Transverse colon (tissue), 4 donors: ENCODE data around the gene PARS2. TPM values are rescaled to one million over a fixed set of nuclear protein-coding genes. Genes with fewer than 3 reads are reported as not detected.

Experiments
- DNase-seq: peaks from one replicate; pipeline ENCODE4 v3.0.0-alpha.2; 2019
- H3K27ac ChIP-seq, 4 donors: fragments of 200-600 bp; sonication (generic); 2 replicates each; pipeline ENCODE4 v1.5.1; 2016 to 2018; ENCODE audit warnings: inconsistent platforms in 4 of 4
- H3K27me3 ChIP-seq: fragments of 200-600 bp; sonication (generic); 2 replicates; pipeline ENCODE4 v1.5.1; 2017; ENCODE audit warnings: inconsistent platforms
- H3K36me3 ChIP-seq, 4 donors: fragments of 200-600 bp; sonication (generic); 2 replicates each; pipeline ENCODE4 v1.5.1; 2017 to 2019; ENCODE audit warnings: inconsistent platforms in 4 of 4
- H3K4me1 ChIP-seq, 4 donors: fragments of 200-600 bp; sonication (generic); 2 replicates each; pipeline ENCODE4 v1.5.1; 2017 to 2020; ENCODE audit warnings: inconsistent platforms in 4 of 4
- H3K4me3 ChIP-seq, 4 donors: fragments of 200-600 bp; sonication (generic); 1 replicate in 1 of 4; 2 replicates in 3 of 4; pipeline versions ENCODE4 v1.5.1 to v1.6.1; 2017 to 2019; ENCODE audit warnings: inconsistent platforms in 4 of 4
- H3K9me3 ChIP-seq, 2 donors: fragments of 200-600 bp; sonication (generic); 2 replicates each; pipeline ENCODE4 v1.5.1; 2017 to 2019; ENCODE audit warnings: inconsistent platforms in 2 of 2
- EP300 ChIP-seq: sonication (generic); formaldehyde crosslinking; IDR thresholded peaks from one replicate; pipeline ENCODE4 v1.6.1; 2017; ENCODE audit warnings: antibody characterized with exemption, low read depth
- POLR2A ChIP-seq: fragments of 450-650 bp; IDR thresholded peaks from one replicate; pipeline ENCODE4 v1.6.1; 2016; ENCODE audit warnings: antibody characterized with exemption, mild to moderate bottlenecking, moderate library complexity
- POLR2AphosphoS5 ChIP-seq, 3 donors: sonication (generic); formaldehyde crosslinking; IDR thresholded peaks; one replicate each; pipeline ENCODE4 v1.6.1; 2016; ENCODE audit warnings: antibody characterized with exemption in 3 of 3
- WGBS, 2 donors: methylation state at CpG; one replicate each; pipeline ENCODE4 v1.1.5; 2018; ENCODE audit warnings: low coverage in 1 of 2; 5-methylcytosine and 5-hydroxymethylcytosine counted together
- in situ Hi-C, 4 donors: fragments of 200-750 bp; cut with MboI; loops; one replicate each; pipeline versions ENCODE4 v1.15.0 to v1.15.1; 2017; ENCODE audit warnings: low sequenced_read_pairs in 3 of 4, low pct_ligation_motif_present in 1 of 4, low pct_unique_long_range_greater_than_20kb in 1 of 4
- intact Hi-C: fragments of 100-400 bp; cut with DNase I; formaldehyde crosslinking; loops from one replicate; pipeline ENCODE4 v1.15.1; 2023; ENCODE audit warnings: low total_unique reads
- total RNA-seq, 4 donors: library from RNA; depleted of rRNA; stranded (reverse); fragments of >200 nt; gene quantifications; one replicate each; pipeline ENCODE4 v1.1.0, GENCODE V29; 2016
- TF ChIP-seq, protein P1 (sequence below), 5 experiments: fragments of 200-600 bp in 3 of 5; fragments of 450-650 bp in 2 of 5; sonication (generic) in 3 of 5; IDR thresholded peaks; 1 replicate in 2 of 5; 2 replicates in 3 of 5; pipeline ENCODE4 v1.5.1; 2016 to 2017; ENCODE audit warnings: antibody characterized with exemption in 5 of 5, inconsistent platforms in 3 of 5, mild to moderate bottlenecking in 2 of 5, moderate library complexity in 1 of 5

Gene PARS2
- total RNA-seq, 4 donors from 2014 or later, result 8.9 to 13.5 (median 9.1) TPM; not detected in 1

DNA sequence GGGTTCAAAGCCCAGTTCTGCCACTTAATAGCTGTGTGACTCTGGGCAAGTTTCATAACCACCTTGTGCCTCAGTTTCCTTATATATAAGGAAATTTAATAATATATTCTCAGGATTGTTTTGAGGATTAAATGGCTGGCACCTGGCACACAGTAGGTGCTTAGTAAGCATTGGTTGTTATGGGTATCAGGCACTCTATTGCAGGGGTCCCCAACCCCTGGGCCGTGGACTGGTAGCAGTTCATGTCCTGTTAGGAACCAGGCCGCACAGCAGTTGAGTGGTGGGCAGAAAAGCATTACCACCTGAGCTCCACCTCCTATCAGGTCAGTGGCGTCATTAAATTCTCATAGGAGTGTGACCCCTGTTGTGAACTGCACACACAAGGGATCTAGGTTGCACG, 18.5 kb downstream of the PARS2 start:
- H3K27me3 ChIP-seq, result no peaks in the 10 kb centered on the region
- WGBS, 2 donors, result 95% methylated on average over 4 of the region's 4 CpGs; no CpG with 5 or more reads in 1 of the 2 donors
- H3K4me3 ChIP-seq, result no peak overlapping the region
- intact Hi-C loops, result no loop called here
- peaks cover 0 to 13% (median 2%) of the 10 kb centered on the region in 4 donors for H3K36me3 ChIP-seq
- in situ Hi-C loops, result no loop called here
- no peaks in the 10 kb centered on the region for H3K9me3 ChIP-seq
- no peak for TF ChIP-seq POLR2A
- H3K27ac ChIP-seq, result no peak overlapping the region
- no peak for DNase-seq
- H3K4me1 ChIP-seq, result no peaks in the 10 kb centered on the region

DNA sequence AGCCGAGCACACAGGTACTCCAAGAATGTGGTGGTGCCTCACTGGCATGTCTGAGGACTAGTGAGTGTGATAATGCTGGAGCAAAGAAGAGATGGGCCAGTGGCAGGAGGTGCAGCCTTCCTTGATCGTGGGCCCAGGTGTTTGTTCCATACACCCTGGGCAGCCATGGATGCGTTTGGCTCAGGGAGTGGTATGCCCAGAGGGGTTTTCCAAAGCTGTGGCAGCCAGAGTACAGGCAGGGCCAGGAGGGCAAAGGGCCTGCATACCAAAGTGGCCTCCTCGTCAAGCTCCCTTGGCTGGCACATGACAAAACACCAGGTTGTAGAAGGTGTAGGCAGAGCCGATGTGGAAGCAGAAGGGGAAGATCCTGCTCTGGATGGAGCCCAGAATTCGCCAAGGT, 19.0 kb downstream of the PARS2 start:
- in situ Hi-C loops, result no loop called here
- Histone ChIP-seq H3K4me3 (no peak overlapping the region), H3K27me3 (no peaks in the 10 kb centered on the region), H3K27ac (no peak overlapping the region), H3K36me3 (peaks cover 0 to 14% (median 5%) of the 10 kb centered on the region in 4 donors), H3K9me3 (no peaks in the 10 kb centered on the region), H3K4me1 (no peaks in the 10 kb centered on the region)
- DNase-seq, result no peak
- TF ChIP-seq POLR2A (no peak), EP300 (no peak), POLR2AphosphoS5 (IDR thresholded peaks at IDR 0.05) (no peak)
- TF ChIP-seq, protein P1, sequence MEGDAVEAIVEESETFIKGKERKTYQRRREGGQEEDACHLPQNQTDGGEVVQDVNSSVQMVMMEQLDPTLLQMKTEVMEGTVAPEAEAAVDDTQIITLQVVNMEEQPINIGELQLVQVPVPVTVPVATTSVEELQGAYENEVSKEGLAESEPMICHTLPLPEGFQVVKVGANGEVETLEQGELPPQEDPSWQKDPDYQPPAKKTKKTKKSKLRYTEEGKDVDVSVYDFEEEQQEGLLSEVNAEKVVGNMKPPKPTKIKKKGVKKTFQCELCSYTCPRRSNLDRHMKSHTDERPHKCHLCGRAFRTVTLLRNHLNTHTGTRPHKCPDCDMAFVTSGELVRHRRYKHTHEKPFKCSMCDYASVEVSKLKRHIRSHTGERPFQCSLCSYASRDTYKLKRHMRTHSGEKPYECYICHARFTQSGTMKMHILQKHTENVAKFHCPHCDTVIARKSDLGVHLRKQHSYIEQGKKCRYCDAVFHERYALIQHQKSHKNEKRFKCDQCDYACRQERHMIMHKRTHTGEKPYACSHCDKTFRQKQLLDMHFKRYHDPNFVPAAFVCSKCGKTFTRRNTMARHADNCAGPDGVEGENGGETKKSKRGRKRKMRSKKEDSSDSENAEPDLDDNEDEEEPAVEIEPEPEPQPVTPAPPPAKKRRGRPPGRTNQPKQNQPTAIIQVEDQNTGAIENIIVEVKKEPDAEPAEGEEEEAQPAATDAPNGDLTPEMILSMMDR (IDR thresholded peaks at IDR 0.05), result no peak
- intact Hi-C loops, result no loop called here
- WGBS, 2 donors, result 85% methylated on average over 6 of the region's 6 CpGs; no CpG with 5 or more reads in 1 of the 2 donors

DNA sequence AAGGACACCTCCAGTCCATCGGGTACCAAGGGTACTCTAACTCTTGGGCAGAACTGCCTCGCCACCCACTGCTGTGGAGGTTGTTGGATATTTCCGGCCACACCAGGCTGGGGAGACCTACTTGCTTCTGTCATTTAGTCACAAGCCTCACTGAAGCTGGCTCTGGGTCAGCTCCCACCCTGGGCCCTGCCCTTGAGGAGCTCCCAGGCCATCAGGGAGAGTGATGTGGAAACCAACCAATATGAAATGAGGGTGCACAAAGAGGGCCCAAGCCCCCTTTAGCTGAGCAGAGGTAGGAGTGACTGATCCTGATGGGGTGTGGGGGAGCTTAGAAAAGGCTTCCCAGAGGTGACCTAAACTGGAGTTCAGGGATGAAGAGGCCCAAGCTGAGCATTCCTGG, 19.6 kb downstream of the PARS2 start:
- H3K9me3 ChIP-seq, result no peaks in the 10 kb centered on the region
- peaks cover 0 to 20% (median 7%) of the 10 kb centered on the region in 4 donors for H3K36me3 ChIP-seq
- no peaks in the 10 kb centered on the region for H3K27me3 ChIP-seq
- no peaks in the 10 kb centered on the region for H3K4me1 ChIP-seq
- in situ Hi-C loops, result no loop called here
- TF ChIP-seq POLR2AphosphoS5 (IDR thresholded peaks at IDR 0.05) (no peak), POLR2A (no peak), EP300 (no peak)
- TF ChIP-seq, protein P1 (IDR thresholded peaks at IDR 0.05), result no peak
- H3K4me3 ChIP-seq, result no peak overlapping the region
- DNase-seq, result no peak
- intact Hi-C loops, result no loop called here
- no peak overlapping the region for H3K27ac ChIP-seq
- 100% methylated on average over 3 of the region's 3 CpGs; no CpG with 5 or more reads in 1 of the 2 donors for WGBS, 2 donors

- peaks cover 0 to 30% (median 11%) of the 10 kb centered on the region in 4 donors for H3K36me3 ChIP-seq
- no peaks in the 10 kb centered on the region for H3K4me1 ChIP-seq
- H3K27ac ChIP-seq, result no peak overlapping the region
- no peak for DNase-seq
- intact Hi-C loops (no loop called here), in situ Hi-C loops (no loop called here)
- 76% methylated on average over 12 of the region's 12 CpGs; no CpG with 5 or more reads in 1 of the 2 donors for WGBS, 2 donors
- no peaks in the 10 kb centered on the region for H3K27me3 ChIP-seq
- H3K4me3 ChIP-seq, result no peak overlapping the region
- TF ChIP-seq POLR2AphosphoS5 (IDR thresholded peaks at IDR 0.05) (no peak), EP300 (no peak), POLR2A (no peak)
- TF ChIP-seq, protein P1 (IDR thresholded peaks at IDR 0.05), result no peak
- no peaks in the 10 kb centered on the region for H3K9me3 ChIP-seq
Measured at GRCh38 chr1:54743416-54744226, 20.7 kb downstream of the PARS2 start.
